OCI-LY3 (cell line): ENCODE data around the gene SLC26A11.

Experiments used
- H2AFZ ChIP-seq: fragments of 200-600, 300-600 bp; shearing (Covaris generic); 2 replicates; pipeline ENCODE4 v1.6.0; 2014; ENCODE audit warnings: antibody characterized with exemption, low read depth, low read length
- H3K27ac ChIP-seq: fragments of 200-600, 300-600 bp; sonication (generic); 2 replicates; pipeline ENCODE4 v1.5.1; 2014; ENCODE audit warnings: mild to moderate bottlenecking, low read length, moderate library complexity, mixed read lengths
- H3K27me3 ChIP-seq: fragments of 200-600, 300-600 bp; sonication (generic); 2 replicates; pipeline ENCODE4 v1.6.1; 2014; ENCODE audit warnings: low read depth, low read length, mixed read lengths
- H3K36me3 ChIP-seq: fragments of 200-600, 300-600 bp; sonication (generic); replicated peaks from 2 replicates; pipeline ENCODE3; 2014; ENCODE audit warnings: low read depth, low read length, mixed read lengths
- H3K4me1 ChIP-seq: fragments of 300-600, 200-600 bp; sonication (generic); 2 replicates; pipeline ENCODE4 v1.6.1; 2014; ENCODE audit warnings: low read length, mixed read lengths
- H3K4me2 ChIP-seq: fragments of 200-600, 300-600 bp; sonication (generic); 2 replicates; pipeline ENCODE4 v1.6.1; 2014; ENCODE audit warnings: low read length, mixed read lengths
- H3K4me3 ChIP-seq: fragments of 300-600, 200-600 bp; sonication (generic); 2 replicates; pipeline ENCODE4 v1.5.1; 2014; ENCODE audit warnings: antibody characterized with exemption, mild to moderate bottlenecking, low read length, moderate library complexity
- H3K79me2 ChIP-seq: fragments of 300-600, 200-600 bp; shearing (Covaris generic); 2 replicates; pipeline ENCODE4 v1.6.1; 2014; ENCODE audit warnings: mild to moderate bottlenecking, low read length, mixed read lengths
- H3K9ac ChIP-seq: fragments of 300-600, 200-600 bp; shearing (Covaris generic); 2 replicates; pipeline ENCODE4 v1.6.0; 2014; ENCODE audit warnings: mild to moderate bottlenecking, low read length, moderate library complexity
- H3K9me3 ChIP-seq: fragments of 200-600, 300-600 bp; shearing (Covaris generic); 2 replicates; pipeline ENCODE4 v1.6.1; 2014; ENCODE audit warnings: low read length, mixed read lengths; ENCODE audit not compliant: insufficient read depth
- H4K20me1 ChIP-seq: fragments of 200-600, 300-600 bp; sonication (generic); 2 replicates; pipeline ENCODE4 v1.6.1; 2016; ENCODE audit warnings: low read length, mixed read lengths; ENCODE audit not compliant: insufficient read depth
- EZH2phosphoT487 ChIP-seq: fragments of 200-600 bp; shearing (Covaris generic); IDR thresholded peaks from 2 replicates; pipeline ENCODE4 v1.6.1; 2018; ENCODE audit warnings: antibody characterized with exemption, mixed run types, low read depth
- TF ChIP-seq, protein P1 (sequence below): fragments of 200-600, 300-600 bp; sonication (generic); IDR thresholded peaks from 2 replicates; pipeline ENCODE4 v1.5.1; 2014; ENCODE audit warnings: antibody characterized with exemption, low read length, low read depth

Gene SLC26A11

DNA sequence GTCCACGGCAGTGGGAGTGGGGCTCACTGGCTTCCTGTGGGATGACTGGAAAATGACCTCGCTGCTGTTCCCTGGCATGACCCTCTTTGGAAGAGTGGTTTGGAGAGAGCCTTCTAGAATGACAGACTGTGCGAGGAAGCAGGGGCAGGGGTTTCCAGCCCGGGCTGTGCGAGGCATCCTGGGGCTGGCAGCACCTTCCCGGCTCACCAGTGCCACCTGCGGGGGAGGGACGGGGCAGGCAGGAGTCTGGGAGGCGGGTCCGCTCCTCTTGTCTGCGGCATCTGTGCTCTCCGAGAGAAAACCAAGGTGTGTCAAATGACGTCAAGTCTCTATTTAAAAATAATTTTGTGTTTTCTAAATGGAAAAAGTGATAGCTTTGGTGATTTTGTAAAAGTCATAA is 32.6 kb downstream of the SLC26A11 start:
- Histone ChIP-seq H3K27ac (no peak overlapping the region), H2AFZ (no peak overlapping the region), H3K79me2 (no peaks in the 10 kb centered on the region), H3K9me3 (no peaks in the 10 kb centered on the region), H3K4me2 (peak overlapping the region; percentile 34), H3K27me3 (no peaks in the 10 kb centered on the region), H3K36me3 (no peaks in the 10 kb centered on the region), H3K4me1 (peaks cover 56% of the 10 kb centered on the region), H4K20me1 (no peaks in the 10 kb centered on the region), H3K9ac (peak overlapping the region; percentile 13; the same call in 1 of the 2 replicates), H3K4me3 (no peak overlapping the region)
- TF ChIP-seq EZH2phosphoT487 = no peak
- TF ChIP-seq, protein P1, sequence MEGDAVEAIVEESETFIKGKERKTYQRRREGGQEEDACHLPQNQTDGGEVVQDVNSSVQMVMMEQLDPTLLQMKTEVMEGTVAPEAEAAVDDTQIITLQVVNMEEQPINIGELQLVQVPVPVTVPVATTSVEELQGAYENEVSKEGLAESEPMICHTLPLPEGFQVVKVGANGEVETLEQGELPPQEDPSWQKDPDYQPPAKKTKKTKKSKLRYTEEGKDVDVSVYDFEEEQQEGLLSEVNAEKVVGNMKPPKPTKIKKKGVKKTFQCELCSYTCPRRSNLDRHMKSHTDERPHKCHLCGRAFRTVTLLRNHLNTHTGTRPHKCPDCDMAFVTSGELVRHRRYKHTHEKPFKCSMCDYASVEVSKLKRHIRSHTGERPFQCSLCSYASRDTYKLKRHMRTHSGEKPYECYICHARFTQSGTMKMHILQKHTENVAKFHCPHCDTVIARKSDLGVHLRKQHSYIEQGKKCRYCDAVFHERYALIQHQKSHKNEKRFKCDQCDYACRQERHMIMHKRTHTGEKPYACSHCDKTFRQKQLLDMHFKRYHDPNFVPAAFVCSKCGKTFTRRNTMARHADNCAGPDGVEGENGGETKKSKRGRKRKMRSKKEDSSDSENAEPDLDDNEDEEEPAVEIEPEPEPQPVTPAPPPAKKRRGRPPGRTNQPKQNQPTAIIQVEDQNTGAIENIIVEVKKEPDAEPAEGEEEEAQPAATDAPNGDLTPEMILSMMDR = peak; percentile 84

DNA sequence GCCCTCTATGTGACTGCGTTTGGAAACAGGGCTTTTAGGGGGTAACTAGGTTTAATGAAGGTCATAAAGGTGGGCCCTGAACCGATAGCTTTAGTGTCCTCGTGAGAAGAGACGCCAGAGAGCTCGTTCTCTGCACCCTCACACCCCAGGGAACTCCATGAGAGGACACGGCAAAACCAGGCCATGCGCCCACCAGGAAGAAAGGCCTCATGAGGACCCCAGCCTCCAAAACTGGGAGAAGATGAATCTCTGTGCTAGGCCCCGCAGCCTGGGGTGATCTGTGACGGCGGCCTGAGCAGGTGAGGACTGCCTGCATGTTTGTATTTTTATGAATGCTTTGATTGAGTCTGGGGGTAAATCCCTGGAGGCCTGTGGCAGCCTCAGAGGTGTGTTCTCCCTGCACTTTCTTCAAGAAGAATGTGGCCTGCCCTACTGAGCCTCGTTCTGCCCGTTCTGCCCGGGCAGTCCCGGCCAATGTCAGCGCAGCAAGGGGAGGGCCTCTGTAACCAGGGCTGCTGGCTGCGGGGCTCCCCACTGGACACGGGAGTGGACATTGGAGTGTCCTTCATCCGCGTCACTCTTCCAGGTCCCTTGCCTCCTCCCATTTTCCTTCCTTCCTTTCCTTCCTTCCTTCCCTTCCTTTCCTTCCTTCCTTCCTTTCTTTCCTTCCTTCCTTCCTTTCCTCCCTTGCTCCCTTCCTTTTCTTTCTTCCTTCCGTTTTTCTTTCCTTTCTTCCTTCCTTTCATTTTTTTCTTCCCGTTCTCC is 33.6 kb downstream of the SLC26A11 start:
- peaks cover 65% of the 10 kb centered on the region for H3K4me1 ChIP-seq
- H3K79me2 ChIP-seq = no peaks in the 10 kb centered on the region
- TF ChIP-seq EZH2phosphoT487 = no peak
- TF ChIP-seq, protein P1 = no peak
- no peaks in the 10 kb centered on the region for H3K36me3 ChIP-seq
- peak overlapping the region; percentile 95 for H3K27ac ChIP-seq
- peak overlapping the region; percentile 74; the same call in 1 of the 2 replicates for H3K9ac ChIP-seq
- no peaks in the 10 kb centered on the region for H4K20me1 ChIP-seq
- H3K4me3 ChIP-seq = no peak overlapping the region
- H3K9me3 ChIP-seq = no peaks in the 10 kb centered on the region
- no peaks in the 10 kb centered on the region for H3K27me3 ChIP-seq
- H2AFZ ChIP-seq = no peak overlapping the region
- H3K4me2 ChIP-seq = peak overlapping the region; percentile 88

DNA sequence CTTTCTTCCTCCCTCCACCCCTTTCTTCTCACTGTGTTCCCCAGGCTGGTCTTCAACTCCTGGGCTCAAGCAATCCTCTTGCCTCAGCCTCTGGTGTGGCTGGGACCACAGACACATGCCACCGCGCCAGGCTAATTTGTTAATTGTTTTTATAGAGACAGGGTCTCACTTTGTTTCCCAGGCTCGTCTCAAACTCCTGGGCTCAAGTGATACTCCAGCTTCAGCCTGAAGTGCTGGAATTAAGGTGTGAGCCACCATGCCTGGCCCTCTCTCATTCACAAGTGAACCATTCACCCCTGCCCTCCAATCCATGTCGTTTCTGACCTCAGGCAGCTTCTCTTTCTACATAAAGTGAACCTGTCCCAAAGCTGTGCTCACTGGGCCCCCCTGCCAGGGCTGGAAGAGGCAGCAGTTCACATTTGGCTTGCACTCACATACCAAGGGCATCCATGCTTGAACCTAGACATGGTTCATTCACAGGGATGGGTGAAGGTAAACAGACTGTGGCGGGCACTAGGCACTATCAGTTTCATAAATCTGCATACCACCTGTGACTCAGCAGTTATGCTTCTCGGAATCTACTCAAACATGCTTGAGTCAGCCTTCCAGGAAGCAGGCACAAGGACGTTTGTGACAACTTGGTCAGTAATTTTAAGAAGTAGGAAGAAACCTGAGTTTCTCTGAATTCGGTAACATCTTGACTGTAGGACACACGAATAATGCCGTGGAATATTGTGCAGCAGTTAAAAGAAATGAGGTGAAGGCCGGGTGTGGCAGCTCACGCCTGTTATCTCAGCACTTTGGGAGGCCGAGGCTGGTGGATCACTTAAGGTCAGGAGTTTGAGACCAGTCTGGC is 34.4 kb downstream of the SLC26A11 start:
- Histone ChIP-seq H3K4me3 (peak overlapping the region; percentile 58), H3K4me1 (peaks cover 74% of the 10 kb centered on the region), H3K27ac (peak overlapping the region; percentile 95), H3K79me2 (no peaks in the 10 kb centered on the region), H4K20me1 (no peaks in the 10 kb centered on the region), H3K36me3 (no peaks in the 10 kb centered on the region), H3K27me3 (no peaks in the 10 kb centered on the region), H3K4me2 (peak overlapping the region; percentile 88), H3K9me3 (no peaks in the 10 kb centered on the region), H2AFZ (no peak overlapping the region), H3K9ac (peak overlapping the region; percentile 74)
- TF ChIP-seq EZH2phosphoT487 = no peak
- TF ChIP-seq, protein P1 = no peak

DNA sequence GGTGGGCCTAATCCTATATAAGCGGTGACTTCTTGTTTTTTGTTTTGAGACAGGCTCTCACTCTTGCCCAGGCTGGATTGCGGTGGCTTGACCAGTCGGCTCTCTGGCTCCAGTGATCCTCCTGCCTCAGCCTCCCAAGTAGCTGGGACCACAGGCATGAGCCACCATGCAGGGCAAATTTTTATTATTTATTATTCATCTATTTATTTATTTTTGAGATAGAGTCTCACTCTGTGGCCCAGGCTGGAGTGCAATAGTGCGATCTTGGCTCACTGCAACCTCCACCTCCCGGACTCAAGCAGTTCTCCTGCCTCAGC is 35.8 kb downstream of the SLC26A11 start:
- H3K4me1 ChIP-seq = peaks cover 78% of the 10 kb centered on the region
- H3K27ac ChIP-seq = peak overlapping the region; percentile 24; the same call in 1 of the 2 replicates

More for the DNA sequence above, 35.8 kb downstream of the SLC26A11 start:
- no peak for TF ChIP-seq EZH2phosphoT487
- TF ChIP-seq, protein P1 = no peak
- no peaks in the 10 kb centered on the region for H4K20me1 ChIP-seq
- H3K79me2 ChIP-seq = peaks cover 3% of the 10 kb centered on the region
- no peaks in the 10 kb centered on the region for H3K9me3 ChIP-seq
- no peak overlapping the region for H3K4me2 ChIP-seq
- H3K9ac ChIP-seq = no peak overlapping the region
- H3K4me3 ChIP-seq = no peak overlapping the region
- H3K27me3 ChIP-seq = no peaks in the 10 kb centered on the region
- no peak overlapping the region for H2AFZ ChIP-seq
- H3K36me3 ChIP-seq = no peaks in the 10 kb centered on the region
